ENCODE measurements around the gene PRKAA1. TPM values are rescaled to one million over a fixed set of nuclear protein-coding genes. Genes with fewer than 3 reads are reported as not detected.
"Not testable (repeated sequence)": the region's sequence is repeated elsewhere in the genome, so short reads cannot be mapped to it uniquely, and the experiment has no call there.

The PRKAA1 gene
- total RNA-seq, 1 experiment from 2014 or later: 69.0 TPM

DNA sequence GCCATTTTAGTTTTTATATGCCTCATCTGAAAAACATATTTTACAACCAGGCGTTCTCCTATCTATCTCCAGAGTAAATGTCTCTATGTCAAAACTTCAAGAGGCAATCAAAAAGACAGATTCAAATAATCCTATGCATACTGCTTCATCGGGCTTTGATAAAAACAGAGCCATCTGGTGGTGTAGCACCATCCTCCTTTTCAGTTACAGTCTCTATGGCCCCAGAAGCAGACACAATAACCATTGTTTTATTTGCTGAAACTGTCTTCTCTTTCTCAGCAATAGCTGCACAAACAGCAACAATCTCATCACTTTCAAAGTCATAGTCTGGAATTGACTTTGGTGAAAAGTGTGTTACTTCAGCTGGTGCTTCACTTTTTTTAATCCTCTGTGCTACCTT lies 82.2 kb downstream of the PRKAA1 start:
- DNase-seq: no peak
- Histone ChIP-seq H3K9me3 (no peaks in the 10 kb centered on the region; the same call in 1 of the 2 replicates), H3K4me3 (no peak overlapping the region), H3K36me3 (peaks cover 8% of the 10 kb centered on the region), H3K27me3 (no peaks in the 10 kb centered on the region)

DNA sequence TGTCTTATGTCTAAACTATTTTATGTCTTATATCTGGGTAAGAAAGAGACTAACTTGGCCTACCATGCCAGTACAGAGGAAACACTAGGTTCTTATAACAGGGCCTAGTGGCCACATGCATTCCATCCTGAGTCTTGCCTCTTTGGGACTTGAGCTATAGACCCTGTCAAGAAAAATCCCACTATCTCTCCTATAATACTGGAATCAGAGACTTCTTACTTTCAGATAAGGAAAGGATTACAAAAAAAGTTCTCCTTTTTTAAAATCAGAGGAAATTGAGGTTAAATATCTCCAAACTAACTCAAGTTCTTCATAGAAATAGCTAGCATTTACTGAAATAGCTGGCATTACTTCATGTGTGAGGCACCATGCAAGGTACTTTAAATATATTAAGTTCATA lies 84.2 kb downstream of the PRKAA1 start:
- Histone ChIP-seq H3K36me3 (peaks cover 14% of the 10 kb centered on the region), H3K27me3 (no peaks in the 10 kb centered on the region), H3K9me3 (peaks cover 6% of the 10 kb centered on the region; the same call in 1 of the 2 replicates), H3K4me3 (no peak overlapping the region)
- DNase-seq: no peak

DNA sequence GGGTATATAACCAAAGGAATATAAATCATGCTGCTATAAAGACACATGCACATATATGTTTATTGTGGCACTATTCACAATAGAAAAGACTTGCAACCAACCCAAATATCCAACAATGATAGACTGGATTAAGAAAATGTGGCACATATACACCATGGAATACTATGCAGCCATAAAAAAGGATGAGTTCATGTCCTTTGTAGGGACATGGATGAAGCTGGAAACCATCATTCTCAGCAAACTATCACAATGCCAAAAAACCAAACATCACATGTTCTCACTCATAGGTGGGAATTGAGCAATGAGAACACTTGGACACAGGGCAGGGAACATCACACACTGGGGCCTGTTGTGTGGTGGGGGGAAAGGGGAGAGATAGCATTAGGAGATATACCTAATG lies 87.6 kb downstream of the PRKAA1 start:
- not testable (repeated sequence) for DNase-seq, H3K27me3 ChIP-seq, H3K9me3 ChIP-seq, H3K36me3 ChIP-seq, H3K4me3 ChIP-seq

Other genes with a start within 250 kb of the PRKAA1 start
- gene PTGER4, start 118.5 kb downstream of the PRKAA1 start, total RNA-seq (2014; rRNA removed; shearing (Covaris generic); ENCODE audit: low replicate concordance): 1.2 and 2.1 TPM in 2 replicates
- gene TTC33, start 42.4 kb downstream of the PRKAA1 start, total RNA-seq (2014; rRNA removed; shearing (Covaris generic); ENCODE audit: low replicate concordance): 16.3 and 33.5 TPM in 2 replicates
- 134 and 523 TPM in 2 replicates for gene RPL37, start 36.8 kb upstream of the PRKAA1 start, total RNA-seq (2014; rRNA removed; shearing (Covaris generic); ENCODE audit: low replicate concordance)
- 2.0 and 2.4 TPM in 2 replicates for gene CARD6, start 43.0 kb upstream of the PRKAA1 start, total RNA-seq (2014; rRNA removed; shearing (Covaris generic); ENCODE audit: low replicate concordance)
- gene C7, start 111.1 kb upstream of the PRKAA1 start, total RNA-seq (2014; rRNA removed; shearing (Covaris generic); ENCODE audit: low replicate concordance): not detected in 2 replicates